ENCODE data around the gene RGS7.

GRCh38 chr1:240784776-240785175 lies 572.2 kb downstream of the RGS7 start:
- no peak for TF ChIP-seq PML (IDR thresholded peaks at IDR 0.05; ENCODE audit: low read length)
- TF ChIP-seq BRCA1 (IDR thresholded peaks at IDR 0.05; ENCODE audit: low read depth, low read length) = no peak
- TF ChIP-seq IKZF1 (conservative IDR thresholded peaks at IDR 0.05) = no peak
- TF ChIP-seq, protein P1, sequence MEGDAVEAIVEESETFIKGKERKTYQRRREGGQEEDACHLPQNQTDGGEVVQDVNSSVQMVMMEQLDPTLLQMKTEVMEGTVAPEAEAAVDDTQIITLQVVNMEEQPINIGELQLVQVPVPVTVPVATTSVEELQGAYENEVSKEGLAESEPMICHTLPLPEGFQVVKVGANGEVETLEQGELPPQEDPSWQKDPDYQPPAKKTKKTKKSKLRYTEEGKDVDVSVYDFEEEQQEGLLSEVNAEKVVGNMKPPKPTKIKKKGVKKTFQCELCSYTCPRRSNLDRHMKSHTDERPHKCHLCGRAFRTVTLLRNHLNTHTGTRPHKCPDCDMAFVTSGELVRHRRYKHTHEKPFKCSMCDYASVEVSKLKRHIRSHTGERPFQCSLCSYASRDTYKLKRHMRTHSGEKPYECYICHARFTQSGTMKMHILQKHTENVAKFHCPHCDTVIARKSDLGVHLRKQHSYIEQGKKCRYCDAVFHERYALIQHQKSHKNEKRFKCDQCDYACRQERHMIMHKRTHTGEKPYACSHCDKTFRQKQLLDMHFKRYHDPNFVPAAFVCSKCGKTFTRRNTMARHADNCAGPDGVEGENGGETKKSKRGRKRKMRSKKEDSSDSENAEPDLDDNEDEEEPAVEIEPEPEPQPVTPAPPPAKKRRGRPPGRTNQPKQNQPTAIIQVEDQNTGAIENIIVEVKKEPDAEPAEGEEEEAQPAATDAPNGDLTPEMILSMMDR (IDR thresholded peaks at IDR 0.05 in 2 of 3, conservative IDR thresholded peaks at IDR 0.05 in 1 of 3; ENCODE audit: control insufficient read depth in 2 of 3, extremely low read depth in 1 of 3, insufficient read depth in 1 of 3, low read depth in 3 of 3, low read length in 3 of 3) = no peak
- TF ChIP-seq YY1 (IDR thresholded peaks at IDR 0.05; ENCODE audit: low read depth, low read length) = no peak
- TF ChIP-seq RELA (IDR thresholded peaks at IDR 0.05; ENCODE audit: borderline replicate concordance, partially characterized antibody) = no peak
- no peak for TF ChIP-seq SMAD5 (IDR thresholded peaks at IDR 0.05; ENCODE audit: low read depth)
- TF ChIP-seq, protein P2, sequence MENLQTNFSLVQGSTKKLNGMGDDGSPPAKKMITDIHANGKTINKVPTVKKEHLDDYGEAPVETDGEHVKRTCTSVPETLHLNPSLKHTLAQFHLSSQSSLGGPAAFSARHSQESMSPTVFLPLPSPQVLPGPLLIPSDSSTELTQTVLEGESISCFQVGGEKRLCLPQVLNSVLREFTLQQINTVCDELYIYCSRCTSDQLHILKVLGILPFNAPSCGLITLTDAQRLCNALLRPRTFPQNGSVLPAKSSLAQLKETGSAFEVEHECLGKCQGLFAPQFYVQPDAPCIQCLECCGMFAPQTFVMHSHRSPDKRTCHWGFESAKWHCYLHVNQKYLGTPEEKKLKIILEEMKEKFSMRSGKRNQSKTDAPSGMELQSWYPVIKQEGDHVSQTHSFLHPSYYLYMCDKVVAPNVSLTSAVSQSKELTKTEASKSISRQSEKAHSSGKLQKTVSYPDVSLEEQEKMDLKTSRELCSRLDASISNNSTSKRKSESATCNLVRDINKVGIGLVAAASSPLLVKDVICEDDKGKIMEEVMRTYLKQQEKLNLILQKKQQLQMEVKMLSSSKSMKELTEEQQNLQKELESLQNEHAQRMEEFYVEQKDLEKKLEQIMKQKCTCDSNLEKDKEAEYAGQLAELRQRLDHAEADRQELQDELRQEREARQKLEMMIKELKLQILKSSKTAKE (IDR thresholded peaks at IDR 0.05; ENCODE audit: low read depth, poor library complexity, severe bottlenecking) = no peak
- TF ChIP-seq TAF1 (IDR thresholded peaks at IDR 0.05; ENCODE audit: borderline replicate concordance, low read depth, low read length) = no peak
- no peak for TF ChIP-seq MTA2 (IDR thresholded peaks at IDR 0.05; ENCODE audit: low read depth)
- TF ChIP-seq ESRRA (IDR thresholded peaks at IDR 0.05; ENCODE audit: low read length) = no peak

Measured in GM12878 (cell line).